ENCODE results near the gene MTF1.
A peak's percentile ranks its signal among the peaks of the same experiment; 100 is the strongest.
"Not testable (repeated sequence)": the region's sequence is repeated elsewhere in the genome, so short reads cannot be mapped to it uniquely, and the experiment has no call there.

The MTF1 gene

GRCh38 chr1:37859507-37860345 lies at the start of gene MTF1:
TSS of gene MTF1 (minus strand) at chr1:37859592. CDS start at chr1:37857658, 1,934 bp downstream.
- peak; percentile 94 for DNase-seq (ENCODE audit: low read depth)

GRCh38 chr1:37908531-37908930 lies 49.1 kb upstream of the MTF1 start:
- DNase-seq (ENCODE audit: low read depth) = not testable (repeated sequence)

DNA sequence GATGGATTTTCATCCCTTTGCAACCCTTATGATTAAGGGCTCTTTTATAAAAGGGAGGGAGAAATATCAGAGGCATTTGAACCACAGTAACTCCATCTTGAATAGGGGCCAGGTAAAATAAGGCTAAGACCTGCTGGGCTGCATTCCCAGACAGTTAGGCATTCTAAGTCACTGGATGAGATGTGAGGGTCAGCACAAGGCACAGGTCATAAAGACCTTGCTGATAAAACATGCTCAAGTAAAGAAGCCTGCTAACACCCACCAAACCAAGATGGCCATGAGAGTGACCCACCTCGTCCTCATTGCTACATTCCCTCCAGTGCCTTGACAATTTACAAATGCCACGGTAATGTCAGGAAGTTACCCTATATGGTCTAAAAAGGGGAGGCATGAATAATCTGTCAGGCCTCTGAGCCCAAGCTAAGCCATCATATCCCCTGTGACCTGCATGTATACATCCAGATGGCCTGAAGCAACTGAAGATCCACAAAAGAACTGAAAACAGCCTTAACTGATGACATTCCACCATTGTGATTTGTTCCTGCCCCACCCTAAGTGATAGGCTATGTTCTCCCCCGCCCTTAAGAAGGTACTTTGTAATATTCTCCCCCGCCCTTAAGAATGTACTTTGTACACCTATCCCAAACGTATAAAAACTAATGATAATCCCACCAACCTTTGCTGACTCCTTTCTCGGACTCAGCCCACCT lies 48.2 kb upstream of the MTF1 start:
- DNase-seq (ENCODE audit: low read depth) = not testable (repeated sequence)

GRCh38 chr1:37906591-37906990 lies 47.2 kb upstream of the MTF1 start:
- DNase-seq (ENCODE audit: low read depth) = not testable (repeated sequence)

DNA sequence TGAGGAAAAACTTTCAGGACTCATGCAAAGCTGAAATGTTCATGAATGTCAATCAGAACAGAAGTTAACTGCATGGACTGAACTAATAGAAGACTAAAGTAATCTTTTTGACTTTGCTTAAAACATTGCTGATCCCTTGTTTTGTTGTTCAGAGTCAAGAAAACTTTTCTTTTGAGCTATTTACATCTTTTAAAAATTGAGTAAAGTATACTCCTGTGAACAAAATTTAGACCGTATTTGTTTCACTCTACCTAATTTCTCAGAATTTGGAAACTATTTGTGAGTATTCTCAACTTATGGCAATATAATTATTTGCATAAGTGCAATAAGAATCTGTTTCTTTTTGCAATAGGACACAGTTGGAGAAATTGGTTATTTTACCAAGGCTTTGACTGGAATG lies 46.3 kb upstream of the MTF1 start:
- no peak for DNase-seq (ENCODE audit: low read depth)

GRCh38 chr1:37903921-37904320 lies 44.5 kb upstream of the MTF1 start:
- DNase-seq (ENCODE audit: low read depth) = not testable (repeated sequence)

DNA sequence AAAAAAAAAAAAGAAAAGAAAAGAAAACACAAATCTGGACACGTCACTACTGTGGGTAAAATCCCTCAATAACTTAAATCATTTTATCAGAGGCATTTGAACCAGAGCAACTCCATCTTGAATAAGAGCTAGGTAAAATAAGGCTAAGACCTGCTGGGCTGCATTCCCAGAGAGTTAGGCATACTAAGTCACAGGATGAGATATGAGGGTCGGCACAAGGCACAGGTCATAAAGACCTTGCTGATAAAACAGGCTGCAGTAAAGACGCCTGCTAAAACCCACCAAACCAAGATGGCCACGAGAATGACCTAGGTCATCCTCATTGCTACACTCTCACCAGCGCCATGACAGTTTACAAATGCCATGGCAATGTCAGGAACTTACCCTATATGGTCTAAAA lies 43.6 kb upstream of the MTF1 start:
- DNase-seq (ENCODE audit: low read depth) = no peak

DNA sequence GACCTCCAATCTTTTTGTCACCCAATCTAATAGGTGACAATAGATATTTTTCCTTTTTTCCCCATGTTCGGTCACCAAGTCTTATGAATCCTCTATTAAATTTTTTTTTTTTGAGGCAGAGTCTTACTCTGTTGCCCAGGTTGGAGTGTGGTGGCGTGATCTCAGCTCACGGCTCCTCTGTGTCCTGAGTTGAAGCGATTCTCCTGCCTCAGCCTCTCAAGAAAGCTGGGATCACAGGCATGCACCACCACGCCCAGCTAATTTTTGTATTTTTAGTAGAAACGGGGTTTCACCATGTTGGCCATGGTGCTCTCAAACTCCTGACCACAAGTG lies 42.5 kb upstream of the MTF1 start:
- DNase-seq (ENCODE audit: low read depth) = no peak

- no peak for DNase-seq (ENCODE audit: low read depth)
Observed at GRCh38 chr1:37901191-37901892, 42.0 kb upstream of the MTF1 start.

- DNase-seq (ENCODE audit: low read depth) = not testable (repeated sequence)
Observed at GRCh38 chr1:37897563-37897962, 38.2 kb upstream of the MTF1 start.

DNA sequence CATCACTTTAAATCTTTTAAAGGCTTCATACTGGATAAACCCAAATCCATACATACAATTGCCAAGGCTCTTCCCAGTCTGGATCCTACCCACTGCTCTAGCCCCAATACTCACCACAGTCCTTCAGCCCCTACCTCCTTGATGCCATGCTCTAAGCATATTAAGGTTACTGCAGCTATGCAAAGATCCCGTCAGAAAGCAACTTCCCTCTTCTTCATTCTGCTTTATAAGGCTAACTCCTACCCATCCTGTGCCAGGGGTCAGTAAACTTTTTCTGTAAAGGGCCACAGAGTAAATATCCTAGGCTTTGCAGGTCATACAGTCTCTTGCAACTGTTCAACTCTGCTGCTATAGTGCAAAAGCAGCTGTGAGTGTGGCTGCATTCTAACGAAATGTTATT lies 34.3 kb upstream of the MTF1 start:
- DNase-seq (ENCODE audit: low read depth) = no peak

DNA sequence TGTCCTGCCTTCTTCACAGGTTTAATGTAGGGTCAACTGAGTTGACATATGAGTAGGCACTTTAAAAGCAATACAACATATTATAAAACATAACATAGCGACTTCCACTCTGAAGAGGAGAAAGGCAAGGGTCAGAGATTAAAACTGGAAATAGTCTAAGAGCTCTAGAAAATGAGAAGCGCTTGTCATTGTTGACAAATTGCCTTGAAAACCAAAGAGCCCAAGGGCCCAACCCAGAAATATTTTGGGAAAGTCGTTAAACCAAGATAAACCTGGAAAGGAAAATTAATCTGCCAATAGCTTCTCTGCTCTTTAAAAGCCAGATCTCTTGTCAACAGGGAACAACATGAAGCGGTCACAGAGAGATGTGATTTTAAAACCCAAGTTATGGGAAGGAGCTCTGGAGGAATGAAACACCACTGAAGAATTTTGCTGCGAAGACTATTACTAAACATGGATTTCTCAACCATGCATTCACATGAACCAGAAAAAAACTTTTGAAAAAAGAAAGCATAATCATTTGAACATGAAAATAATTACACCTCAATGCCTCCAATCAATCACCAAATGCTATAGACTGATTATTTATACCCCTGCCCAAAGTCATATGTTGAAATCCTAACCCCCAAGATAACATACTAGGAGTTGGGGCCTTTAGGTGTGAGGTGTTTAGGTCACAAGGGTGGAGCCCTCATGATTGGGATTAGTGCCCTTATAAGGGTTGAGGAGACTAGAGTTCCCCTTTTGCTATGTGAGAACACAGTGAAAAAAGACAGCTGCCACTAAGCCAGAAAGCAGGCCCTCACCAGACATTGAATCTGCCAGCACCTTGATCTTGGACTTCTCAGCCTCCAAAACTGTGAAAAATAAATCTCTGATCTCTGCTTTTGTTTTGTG lies 33.0 kb upstream of the MTF1 start:
- DNase-seq (ENCODE audit: low read depth) = peak; percentile 6

DNA sequence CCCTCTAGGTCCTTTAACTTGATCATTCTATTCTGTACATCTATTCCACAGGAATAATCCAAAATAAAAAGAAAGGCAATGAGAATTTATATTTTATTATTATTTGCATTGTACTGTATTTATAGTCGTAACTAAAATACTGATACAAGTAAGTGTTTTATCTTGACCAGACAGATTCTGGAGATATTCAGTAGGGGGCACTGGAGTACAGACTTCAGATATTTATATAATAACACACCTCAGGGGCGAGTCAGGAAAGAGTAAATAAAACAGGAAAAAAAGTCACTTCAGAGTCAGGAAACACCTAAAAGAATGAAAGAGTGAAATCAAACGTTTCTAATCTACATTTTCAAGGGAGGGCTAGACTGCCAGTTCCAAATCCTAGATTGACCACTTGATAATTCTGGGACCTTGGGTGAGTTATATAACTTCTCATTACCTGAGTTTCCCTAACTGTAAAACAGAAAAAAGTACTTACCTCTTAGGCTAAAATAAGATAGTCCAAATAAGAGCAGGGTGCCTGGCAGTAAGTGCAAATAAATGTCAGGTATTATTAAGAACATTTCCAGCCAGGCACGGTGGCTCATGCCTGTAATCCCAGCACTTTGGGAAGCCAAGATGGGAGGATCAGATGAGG lies 31.1 kb upstream of the MTF1 start:
- DNase-seq (ENCODE audit: low read depth) = peak; percentile 4

GRCh38 chr1:37888022-37888700 lies 28.8 kb upstream of the MTF1 start:
- DNase-seq (ENCODE audit: low read depth) = no peak

- no peak for DNase-seq (ENCODE audit: low read depth)
Observed at GRCh38 chr1:37884145-37884544, 24.8 kb upstream of the MTF1 start.

GRCh38 chr1:37883671-37884070 lies 24.3 kb upstream of the MTF1 start:
- no peak for DNase-seq (ENCODE audit: low read depth)

DNA sequence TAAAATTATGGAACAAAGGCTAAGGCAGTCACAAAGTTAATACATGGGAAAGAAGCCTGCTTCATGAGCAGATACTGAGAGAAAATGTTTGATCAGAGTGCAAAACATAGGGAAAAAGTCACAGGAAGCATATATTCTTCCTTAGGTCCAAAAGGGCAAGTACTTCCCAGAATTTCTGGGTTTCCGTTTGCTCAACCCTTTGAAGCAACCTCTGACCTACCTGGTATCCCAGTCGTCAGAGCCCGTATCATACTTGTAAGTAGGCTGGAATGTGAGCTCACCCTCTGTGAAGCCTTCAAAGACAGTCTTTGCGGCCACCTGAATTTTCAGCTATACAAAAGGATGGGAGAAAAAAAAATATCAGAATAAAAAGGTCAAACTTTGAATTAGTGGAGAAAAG lies 20.5 kb upstream of the MTF1 start:
- DNase-seq (ENCODE audit: low read depth) = no peak

- DNase-seq (ENCODE audit: low read depth) = no peak
Observed at GRCh38 chr1:37878071-37878470, 18.7 kb upstream of the MTF1 start.

- DNase-seq (ENCODE audit: low read depth) = no peak
Observed at GRCh38 chr1:37875833-37876232, 16.4 kb upstream of the MTF1 start.

DNA sequence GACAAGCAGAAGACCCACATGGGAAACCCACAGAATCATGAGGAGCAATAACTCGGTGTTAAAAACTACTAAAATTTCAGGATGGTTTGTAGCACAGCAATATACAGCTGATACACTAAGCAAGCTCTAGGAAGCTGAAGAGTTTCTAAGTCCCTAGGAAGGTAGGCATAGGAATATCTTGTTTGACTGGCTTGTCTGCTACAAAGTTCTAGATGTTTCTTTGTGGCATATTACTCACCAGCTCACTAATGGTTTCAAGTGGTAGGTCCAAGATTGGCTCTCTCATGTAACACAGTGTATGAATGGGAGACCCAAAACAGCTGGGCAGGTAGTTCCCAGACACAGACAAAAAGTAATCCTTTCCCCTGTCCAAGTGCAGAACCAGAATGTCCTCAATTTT lies 13.3 kb upstream of the MTF1 start:
- DNase-seq (ENCODE audit: low read depth) = no peak

DNA sequence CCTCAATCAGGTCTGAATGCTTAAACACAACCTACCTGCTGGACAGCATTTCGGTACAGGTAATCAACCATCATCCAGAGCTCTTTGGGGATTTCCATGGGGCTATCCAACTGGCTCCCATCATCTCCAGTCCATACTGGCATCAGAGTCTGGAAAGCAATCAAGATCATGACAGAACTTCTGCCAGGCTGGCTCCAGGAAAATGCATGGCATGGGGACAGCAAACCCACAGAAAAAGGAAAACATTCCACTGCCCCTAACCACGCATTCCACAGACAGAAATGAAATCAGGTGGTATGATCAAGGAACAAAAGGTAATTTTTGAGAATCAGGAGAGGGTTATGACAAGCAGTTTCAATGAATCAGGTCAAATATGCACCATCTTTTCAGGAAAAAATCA lies 9.1 kb upstream of the MTF1 start:
- no peak for DNase-seq (ENCODE audit: low read depth)
